H1 (cell line): ENCODE data around the gene SPARC.

Source experiments
- TF ChIP-seq, protein P1 (sequence below): IDR thresholded peaks from 2 replicates; pipeline ENCODE4 v1.6.1; 2012; ENCODE audit warnings: inconsistent platforms
- TF ChIP-seq, protein P2 (sequence below), 3 experiments: IDR thresholded peaks; 1 replicate in 2 of 3; 2 replicates in 1 of 3; pipeline versions ENCODE4 v1.5.1 to v1.6.1; 2011; ENCODE audit warnings: low read length in 3 of 3, mild to moderate bottlenecking in 3 of 3, inconsistent platforms in 2 of 3, low read depth in 1 of 3, moderate library complexity in 1 of 3; ENCODE audit not compliant: insufficient read depth in 1 of 3; ENCODE audit errors: control extremely low read depth in 1 of 3

DNA sequence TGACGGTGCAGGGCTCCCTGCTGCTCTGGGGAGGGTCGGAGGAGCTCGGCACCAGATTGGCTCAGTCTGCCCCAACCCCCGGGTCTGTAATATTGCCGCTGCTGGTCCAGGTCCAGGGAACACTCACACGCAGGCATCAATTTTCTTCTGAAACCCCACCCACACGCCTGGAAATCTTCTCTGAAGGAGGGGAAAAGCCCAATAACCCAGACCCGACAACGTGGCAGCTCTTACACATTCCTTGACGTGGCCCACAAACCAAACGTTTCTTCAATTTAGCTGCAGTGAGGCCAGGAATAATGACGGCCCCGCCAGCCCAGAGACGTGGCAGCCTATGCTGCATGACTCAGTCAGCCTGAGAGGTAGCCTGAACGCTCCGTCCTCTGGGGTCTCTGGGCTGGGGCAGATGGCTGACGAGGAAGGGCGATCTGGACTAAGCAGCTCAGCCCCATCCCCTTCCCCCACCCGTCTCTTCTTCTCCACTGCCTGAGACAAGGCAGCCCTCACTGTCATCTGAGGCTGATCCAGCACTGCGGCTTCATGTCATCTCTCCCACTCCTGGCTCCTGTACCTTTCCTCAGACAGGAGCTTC lies 9.9 kb upstream of the SPARC start:
- TF ChIP-seq, protein P1, sequence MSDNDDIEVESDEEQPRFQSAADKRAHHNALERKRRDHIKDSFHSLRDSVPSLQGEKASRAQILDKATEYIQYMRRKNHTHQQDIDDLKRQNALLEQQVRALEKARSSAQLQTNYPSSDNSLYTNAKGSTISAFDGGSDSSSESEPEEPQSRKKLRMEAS = 0 out of 2 replicates have a peak, but pooled peaks have one; percentile 4
- TF ChIP-seq, protein P2, sequence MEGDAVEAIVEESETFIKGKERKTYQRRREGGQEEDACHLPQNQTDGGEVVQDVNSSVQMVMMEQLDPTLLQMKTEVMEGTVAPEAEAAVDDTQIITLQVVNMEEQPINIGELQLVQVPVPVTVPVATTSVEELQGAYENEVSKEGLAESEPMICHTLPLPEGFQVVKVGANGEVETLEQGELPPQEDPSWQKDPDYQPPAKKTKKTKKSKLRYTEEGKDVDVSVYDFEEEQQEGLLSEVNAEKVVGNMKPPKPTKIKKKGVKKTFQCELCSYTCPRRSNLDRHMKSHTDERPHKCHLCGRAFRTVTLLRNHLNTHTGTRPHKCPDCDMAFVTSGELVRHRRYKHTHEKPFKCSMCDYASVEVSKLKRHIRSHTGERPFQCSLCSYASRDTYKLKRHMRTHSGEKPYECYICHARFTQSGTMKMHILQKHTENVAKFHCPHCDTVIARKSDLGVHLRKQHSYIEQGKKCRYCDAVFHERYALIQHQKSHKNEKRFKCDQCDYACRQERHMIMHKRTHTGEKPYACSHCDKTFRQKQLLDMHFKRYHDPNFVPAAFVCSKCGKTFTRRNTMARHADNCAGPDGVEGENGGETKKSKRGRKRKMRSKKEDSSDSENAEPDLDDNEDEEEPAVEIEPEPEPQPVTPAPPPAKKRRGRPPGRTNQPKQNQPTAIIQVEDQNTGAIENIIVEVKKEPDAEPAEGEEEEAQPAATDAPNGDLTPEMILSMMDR (IDR thresholded peaks at IDR 0.05; ENCODE audit: control extremely low read depth in 1 of 3, insufficient read depth in 1 of 3, low read depth in 1 of 3, low read length in 3 of 3) = no peak
